Nephron (organoid): Measurements from ENCODE around the gene COL27A1.

Experiments
- H3K27ac Mint-ChIP-seq, 3 experiments: 2 replicates each; pipeline ENCODE4 v1.8.0; 2020; ENCODE audit warnings: mixed read lengths in 3 of 3, mild to moderate bottlenecking in 2 of 3, moderate library complexity in 1 of 3
- H3K27me3 Mint-ChIP-seq: 2 replicates; pipeline ENCODE4 v1.8.0; 2021; ENCODE audit warnings: low read depth, mild to moderate bottlenecking, moderate library complexity, mixed read lengths
- H3K36me3 Mint-ChIP-seq: 2 replicates; pipeline ENCODE4 v1.8.0; 2020; ENCODE audit warnings: low read depth, mixed read lengths
- H3K4me1 Mint-ChIP-seq: 2 replicates; pipeline ENCODE4 v1.8.0; 2020; ENCODE audit warnings: mixed read lengths
- H3K4me3 Mint-ChIP-seq, 3 experiments: 2 replicates each; pipeline ENCODE4 v1.8.0; 2020; ENCODE audit warnings: mild to moderate bottlenecking in 3 of 3, mixed read lengths in 3 of 3, moderate library complexity in 2 of 3
- H3K9me3 Mint-ChIP-seq: 2 replicates; pipeline ENCODE4 v1.8.0; 2020; ENCODE audit warnings: mixed read lengths
- TF ChIP-seq, protein P1 (sequence below), 3 experiments: fragments of 200-600 bp; sonication (generic); IDR thresholded peaks; one replicate each; pipeline ENCODE4 v1.5.0; 2021; ENCODE audit warnings: antibody characterized with exemption in 3 of 3; ENCODE audit not compliant: unreplicated experiment in 3 of 3

Gene COL27A1

DNA sequence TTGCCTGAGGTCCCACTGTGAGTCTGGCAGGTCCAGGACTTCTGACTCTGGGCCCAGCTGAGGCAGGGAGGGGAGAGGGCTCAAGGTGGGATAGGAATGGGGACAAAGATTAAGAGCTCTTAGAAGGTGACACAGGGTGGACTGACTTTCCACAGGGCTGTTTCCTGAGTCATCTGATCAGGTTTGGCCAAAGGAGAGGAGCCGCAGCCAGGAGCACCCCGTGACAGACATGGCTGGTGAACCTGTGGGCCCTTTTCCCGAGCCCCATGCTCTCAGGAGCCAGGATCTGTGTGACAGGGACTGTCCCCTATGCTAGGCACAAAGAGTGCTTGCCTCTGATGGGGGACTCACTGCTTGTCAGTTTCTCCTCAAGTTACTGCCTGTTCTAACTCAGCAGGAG is 37.8 kb downstream of the COL27A1 start:
- H3K27ac Mint-ChIP-seq, result no peak overlapping the region
- H3K4me1 Mint-ChIP-seq, result no peaks in the 10 kb centered on the region
- H3K9me3 Mint-ChIP-seq, result peaks cover 14% of the 10 kb centered on the region
- peaks cover 52% of the 10 kb centered on the region for H3K36me3 Mint-ChIP-seq
- H3K4me3 Mint-ChIP-seq, result no peak overlapping the region
- no peaks in the 10 kb centered on the region for H3K27me3 Mint-ChIP-seq
- TF ChIP-seq, protein P1, sequence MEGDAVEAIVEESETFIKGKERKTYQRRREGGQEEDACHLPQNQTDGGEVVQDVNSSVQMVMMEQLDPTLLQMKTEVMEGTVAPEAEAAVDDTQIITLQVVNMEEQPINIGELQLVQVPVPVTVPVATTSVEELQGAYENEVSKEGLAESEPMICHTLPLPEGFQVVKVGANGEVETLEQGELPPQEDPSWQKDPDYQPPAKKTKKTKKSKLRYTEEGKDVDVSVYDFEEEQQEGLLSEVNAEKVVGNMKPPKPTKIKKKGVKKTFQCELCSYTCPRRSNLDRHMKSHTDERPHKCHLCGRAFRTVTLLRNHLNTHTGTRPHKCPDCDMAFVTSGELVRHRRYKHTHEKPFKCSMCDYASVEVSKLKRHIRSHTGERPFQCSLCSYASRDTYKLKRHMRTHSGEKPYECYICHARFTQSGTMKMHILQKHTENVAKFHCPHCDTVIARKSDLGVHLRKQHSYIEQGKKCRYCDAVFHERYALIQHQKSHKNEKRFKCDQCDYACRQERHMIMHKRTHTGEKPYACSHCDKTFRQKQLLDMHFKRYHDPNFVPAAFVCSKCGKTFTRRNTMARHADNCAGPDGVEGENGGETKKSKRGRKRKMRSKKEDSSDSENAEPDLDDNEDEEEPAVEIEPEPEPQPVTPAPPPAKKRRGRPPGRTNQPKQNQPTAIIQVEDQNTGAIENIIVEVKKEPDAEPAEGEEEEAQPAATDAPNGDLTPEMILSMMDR (IDR thresholded peaks at IDR 0.05; ENCODE audit: unreplicated experiment in 3 of 3), result no peak

DNA sequence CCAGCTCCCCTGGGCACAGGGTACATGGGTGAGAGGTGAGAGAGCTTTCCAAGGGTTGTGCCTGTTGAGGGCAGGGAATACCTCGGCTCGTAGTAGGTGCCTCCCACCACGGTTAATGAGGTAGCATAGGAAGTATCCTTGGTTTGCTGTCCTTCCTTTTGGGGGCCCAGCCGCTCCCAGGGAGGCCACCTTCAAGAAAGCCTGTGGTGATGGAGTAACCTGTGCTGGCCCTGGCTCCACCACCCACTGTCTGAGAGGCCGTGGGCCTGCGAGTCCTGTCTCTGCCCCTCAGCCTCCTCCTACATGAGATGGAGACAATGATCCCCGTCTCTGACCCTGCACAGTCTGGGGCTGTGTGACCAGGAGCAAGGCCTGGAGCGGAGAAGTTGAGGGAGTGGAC is 40.8 kb downstream of the COL27A1 start:
- TF ChIP-seq, protein P1 (IDR thresholded peaks at IDR 0.05; ENCODE audit: unreplicated experiment in 3 of 3), result no peak
- Mint-ChIP-seq H3K27me3 (no peaks in the 10 kb centered on the region), H3K27ac (no peak overlapping the region), H3K9me3 (peaks cover 5% of the 10 kb centered on the region), H3K4me1 (peaks cover 23% of the 10 kb centered on the region), H3K36me3 (peaks cover 34% of the 10 kb centered on the region), H3K4me3 (no peak overlapping the region)

DNA sequence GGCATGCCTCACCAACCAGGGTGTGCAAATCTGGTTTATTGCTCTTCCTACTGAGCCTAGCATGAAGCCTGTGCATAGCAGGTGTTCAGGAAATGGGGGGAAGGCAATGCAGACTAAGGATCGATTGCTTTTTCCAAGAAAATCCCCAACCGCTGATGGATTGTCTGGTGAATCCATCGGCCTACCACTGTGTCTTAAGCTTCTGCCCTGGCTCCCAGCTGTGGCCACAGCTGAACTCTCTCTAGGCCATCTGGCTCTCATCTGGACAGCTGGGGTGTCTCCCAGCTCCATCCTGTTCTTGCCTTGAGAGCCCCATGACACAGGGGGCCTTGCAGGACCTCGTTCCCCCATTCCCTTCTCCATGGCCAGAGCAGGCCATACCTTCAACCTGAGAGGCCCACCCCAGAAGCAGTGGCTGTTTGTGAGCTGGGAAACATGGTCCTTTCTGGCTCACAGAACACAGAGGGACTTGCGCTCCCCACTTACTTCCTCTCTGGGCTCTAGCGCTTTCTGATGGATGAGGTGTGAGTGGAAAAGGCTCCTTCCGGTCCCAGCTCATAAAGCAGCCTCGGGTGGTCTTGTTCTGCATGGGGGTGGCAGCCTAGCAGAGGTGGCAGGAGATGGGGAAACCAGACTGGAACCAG is 41.8 kb downstream of the COL27A1 start:
- Mint-ChIP-seq H3K27me3 (no peaks in the 10 kb centered on the region), H3K36me3 (peaks cover 25% of the 10 kb centered on the region), H3K9me3 (no peaks in the 10 kb centered on the region), H3K4me1 (peaks cover 28% of the 10 kb centered on the region), H3K27ac (peak overlapping the region in 1 of 3 experiments; percentile 48), H3K4me3 (no peak overlapping the region)
- TF ChIP-seq, protein P1 (IDR thresholded peaks at IDR 0.05; ENCODE audit: unreplicated experiment in 3 of 3), result no peak

DNA sequence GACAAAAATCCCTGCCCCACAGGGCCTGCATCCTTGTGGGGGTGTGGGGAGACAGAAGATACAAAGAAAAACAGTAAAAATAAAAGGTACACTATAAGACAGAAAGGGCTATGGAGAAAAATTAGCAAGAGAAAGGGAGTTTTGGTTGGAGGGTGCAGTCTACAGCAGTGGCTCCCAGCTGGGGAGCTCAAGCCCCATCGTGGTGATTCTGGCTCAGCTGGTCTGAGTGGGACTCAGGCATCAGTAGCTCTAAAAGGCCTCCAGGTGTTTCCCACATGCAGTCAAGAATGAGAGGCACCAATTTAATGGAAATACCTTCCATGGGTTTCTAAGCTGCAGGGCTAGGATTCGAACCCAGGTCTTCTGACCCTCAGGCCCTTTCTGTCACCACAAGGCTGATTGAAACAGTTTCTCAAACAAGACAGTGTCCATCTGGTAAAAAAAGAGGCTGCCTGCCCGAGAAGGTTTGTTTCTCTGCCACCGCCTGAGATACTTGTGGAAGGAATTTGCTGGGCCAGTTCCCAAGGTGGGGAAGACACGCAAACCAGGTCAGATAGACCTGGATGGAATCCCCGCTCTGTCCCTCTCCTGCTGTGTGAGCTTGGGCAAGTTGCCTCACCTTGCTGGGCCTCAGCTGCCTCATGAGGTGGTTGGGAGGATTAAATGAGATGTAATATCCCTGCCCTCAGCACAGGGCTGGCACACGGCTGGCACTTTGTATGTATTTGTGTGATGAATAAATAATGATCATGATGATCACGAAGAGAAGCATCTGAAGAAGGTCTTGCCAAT is 43.1 kb downstream of the COL27A1 start:
- TF ChIP-seq, protein P1 (IDR thresholded peaks at IDR 0.05; ENCODE audit: unreplicated experiment in 3 of 3), result no peak
- Mint-ChIP-seq H3K27ac (no peak overlapping the region), H3K36me3 (peaks cover 30% of the 10 kb centered on the region), H3K4me3 (no peak overlapping the region), H3K4me1 (peaks cover 31% of the 10 kb centered on the region), H3K27me3 (no peaks in the 10 kb centered on the region), H3K9me3 (no peaks in the 10 kb centered on the region)

DNA sequence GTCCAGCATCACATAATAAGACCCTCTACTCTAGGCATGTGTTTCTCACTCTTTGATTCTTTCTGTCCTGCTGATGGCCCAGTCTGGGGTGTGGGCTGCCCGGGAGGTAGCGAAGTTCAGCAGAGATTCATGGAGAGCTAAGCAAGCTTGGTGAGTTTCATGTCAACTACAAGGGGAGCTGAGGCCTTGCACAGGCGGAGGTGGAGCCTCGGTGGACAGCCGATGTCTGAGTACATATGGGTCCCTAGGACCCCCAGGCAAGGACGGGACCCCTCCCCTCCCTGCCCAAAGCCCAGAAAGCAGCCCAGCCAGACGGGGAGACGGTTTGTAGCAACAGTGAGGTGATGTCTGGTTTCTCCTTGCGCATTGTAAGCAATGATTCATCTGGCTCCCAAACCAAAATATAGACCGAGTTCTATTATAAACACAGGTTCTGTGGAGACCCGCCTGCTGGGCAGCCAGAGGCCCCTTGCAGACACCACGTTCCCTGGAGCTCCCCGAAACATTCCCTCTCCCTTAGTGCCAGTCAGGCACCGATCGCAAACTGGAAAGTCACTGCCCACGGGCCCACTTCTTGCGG is 45.5 kb downstream of the COL27A1 start:
- no peak overlapping the region for H3K4me3 Mint-ChIP-seq
- H3K4me1 Mint-ChIP-seq, result peaks cover 45% of the 10 kb centered on the region

More for the DNA sequence above, 45.5 kb downstream of the COL27A1 start:
- Mint-ChIP-seq H3K36me3 (peaks cover 18% of the 10 kb centered on the region), H3K9me3 (no peaks in the 10 kb centered on the region), H3K27me3 (no peaks in the 10 kb centered on the region), H3K27ac (no peak overlapping the region)
- TF ChIP-seq, protein P1 (IDR thresholded peaks at IDR 0.05; ENCODE audit: unreplicated experiment in 3 of 3), result no peak
